Upper lobe of right lung (tissue), 1 donor: ENCODE data around the gene SLC12A5. TPM values are rescaled to one million over a fixed set of nuclear protein-coding genes. Genes with fewer than 3 reads are reported as not detected.

Experiments used
- ATAC-seq: fragments of 200-7000 bp; cut with Tn5 transposase; one replicate; pipeline ENCODE4 v1.9.1; 2020; ENCODE audit warnings: mild to moderate bottlenecking, moderate library complexity
- DNase-seq: peaks from one replicate; pipeline ENCODE4 v3.0.0-alpha.2; 2020
- H3K27ac ChIP-seq: fragments of 200-600 bp; one replicate; pipeline ENCODE4 v1.8.0; 2022
- H3K27me3 ChIP-seq: fragments of 200-600 bp; one replicate; pipeline ENCODE4 v1.8.0; 2022; ENCODE audit warnings: mild to moderate bottlenecking
- H3K36me3 ChIP-seq: fragments of 200-600 bp; one replicate; pipeline ENCODE4 v1.8.0; 2022
- H3K4me1 ChIP-seq: fragments of 200-600 bp; one replicate; pipeline ENCODE4 v1.8.0; 2022
- H3K4me3 ChIP-seq: fragments of 200-600 bp; one replicate; pipeline ENCODE4 v1.8.0; 2022; ENCODE audit warnings: mild to moderate bottlenecking
- H3K9me3 ChIP-seq: fragments of 200-600 bp; one replicate; pipeline ENCODE4 v1.8.0; 2022
- CTCF ChIP-seq: fragments of 200-600 bp; IDR thresholded peaks from one replicate; pipeline ENCODE4 v1.8.0; 2022; ENCODE audit warnings: antibody characterized with exemption
- intact Hi-C: fragments of 100-400 bp; cut with DNase I; formaldehyde crosslinking; loops from one replicate; pipeline ENCODE4 v1.11.0; 2022
- total RNA-seq: library from RNA; stranded (reverse); fragmentation: NEBNext Ultra II Directional; extraction: Animal tissue kit (Norgen Biotek cat#: 25700); gene quantifications from one replicate; pipeline ENCODE4 v1.2.1, GENCODE V29; 2021
- donor health status: DM: no; HTN: yes; CAD: no; lungs with severe emphysema.

The SLC12A5 gene
- total RNA-seq, 1 donor from 2014 or later, result 2.0 TPM

GRCh38 chr20:46031701-46032254 is 2.8 kb downstream of the SLC12A5 start:
- no peak for DNase-seq
- H3K4me3 ChIP-seq, result no peak overlapping the region
- no peak for ATAC-seq
- H3K9me3 ChIP-seq, result no peaks in the 10 kb centered on the region
- no peak for TF ChIP-seq CTCF
- intact Hi-C loops, result no loop called here
- peaks cover 98% of the 10 kb centered on the region for H3K27me3 ChIP-seq
- H3K4me1 ChIP-seq, result no peaks in the 10 kb centered on the region
- no peak overlapping the region for H3K27ac ChIP-seq
- no peaks in the 10 kb centered on the region for H3K36me3 ChIP-seq

- intact Hi-C loops, result no loop called here
Observed at GRCh38 chr20:46034039-46034438, 5.0 kb downstream of the SLC12A5 start.

GRCh38 chr20:46035253-46035652 is 6.2 kb downstream of the SLC12A5 start:
- no peak for ATAC-seq
- no peaks in the 10 kb centered on the region for H3K4me1 ChIP-seq
- intact Hi-C loops, result no loop called here
- H3K27me3 ChIP-seq, result peaks cover 64% of the 10 kb centered on the region
- no peak overlapping the region for H3K4me3 ChIP-seq
- H3K36me3 ChIP-seq, result no peaks in the 10 kb centered on the region
- no peak for TF ChIP-seq CTCF
- no peak for DNase-seq
- H3K9me3 ChIP-seq, result no peaks in the 10 kb centered on the region
- no peak overlapping the region for H3K27ac ChIP-seq

More at GRCh38 chr20:46034039-46034438, 5.0 kb downstream of the SLC12A5 start:
- H3K36me3 ChIP-seq, result no peaks in the 10 kb centered on the region
- H3K27ac ChIP-seq, result no peak overlapping the region
- ATAC-seq (no peak), DNase-seq (no peak)
- no peaks in the 10 kb centered on the region for H3K4me1 ChIP-seq
- no peaks in the 10 kb centered on the region for H3K9me3 ChIP-seq
- H3K4me3 ChIP-seq, result no peak overlapping the region
- no peak for TF ChIP-seq CTCF
- H3K27me3 ChIP-seq, result peaks cover 76% of the 10 kb centered on the region

DNA sequence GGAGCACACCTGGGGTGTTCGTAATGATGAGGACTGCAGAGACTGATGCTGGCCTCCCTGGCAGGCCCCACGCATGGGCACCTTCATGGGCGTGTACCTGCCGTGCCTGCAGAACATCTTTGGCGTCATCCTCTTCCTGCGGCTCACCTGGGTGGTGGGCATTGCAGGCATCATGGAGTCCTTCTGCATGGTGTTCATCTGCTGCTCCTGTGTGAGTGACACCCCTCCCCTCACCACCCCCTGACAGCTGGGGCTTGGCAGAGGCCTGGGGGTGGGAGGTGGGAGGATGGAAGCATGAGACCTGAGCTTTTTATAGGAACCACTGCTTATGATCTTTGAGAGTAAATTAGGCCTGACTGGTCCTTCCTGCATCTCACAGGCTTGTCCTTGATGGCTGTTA is 6.7 kb downstream of the SLC12A5 start:
- Histone ChIP-seq H3K4me1 (no peaks in the 10 kb centered on the region), H3K4me3 (no peak overlapping the region), H3K36me3 (no peaks in the 10 kb centered on the region), H3K27me3 (peaks cover 59% of the 10 kb centered on the region), H3K9me3 (no peaks in the 10 kb centered on the region), H3K27ac (no peak overlapping the region)
- intact Hi-C loops, result no loop called here
- DNase-seq (no peak), ATAC-seq (no peak)
- no peak for TF ChIP-seq CTCF

- Histone ChIP-seq H3K4me1 (no peaks in the 10 kb centered on the region), H3K9me3 (no peaks in the 10 kb centered on the region), H3K4me3 (no peak overlapping the region), H3K36me3 (no peaks in the 10 kb centered on the region), H3K27me3 (peaks cover 54% of the 10 kb centered on the region), H3K27ac (no peak overlapping the region)
- DNase-seq (no peak), ATAC-seq (no peak)
- intact Hi-C loops, result no loop called here
- TF ChIP-seq CTCF, result no peak
Observed at GRCh38 chr20:46036370-46036769, 7.4 kb downstream of the SLC12A5 start.

DNA sequence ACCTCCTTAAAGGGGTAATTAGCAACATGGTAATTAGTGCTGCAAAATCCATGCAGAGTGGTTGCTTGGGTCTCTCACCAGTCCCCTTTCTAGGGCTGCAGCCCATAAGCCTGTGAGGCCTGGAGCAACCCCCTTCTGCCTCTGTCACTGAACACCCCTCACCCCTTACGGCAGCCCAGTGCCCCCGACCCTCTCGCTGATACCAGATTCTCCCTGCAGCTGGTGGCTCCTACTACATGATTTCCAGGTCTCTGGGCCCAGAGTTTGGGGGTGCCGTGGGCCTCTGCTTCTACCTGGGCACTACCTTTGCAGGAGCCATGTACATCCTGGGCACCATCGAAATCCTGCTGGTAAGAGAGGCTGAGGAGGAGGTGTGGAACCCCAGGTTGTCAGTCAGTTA is 8.0 kb downstream of the SLC12A5 start:
- TF ChIP-seq CTCF, result no peak
- no peaks in the 10 kb centered on the region for H3K9me3 ChIP-seq
- no peak overlapping the region for H3K27ac ChIP-seq
- H3K4me1 ChIP-seq, result no peaks in the 10 kb centered on the region
- intact Hi-C loops, result no loop called here
- no peaks in the 10 kb centered on the region for H3K36me3 ChIP-seq
- no peak overlapping the region for H3K4me3 ChIP-seq
- peaks cover 54% of the 10 kb centered on the region for H3K27me3 ChIP-seq
- ATAC-seq, result no peak
- DNase-seq, result no peak
